Measurements from ENCODE around the gene DNAJC5.

DNA sequence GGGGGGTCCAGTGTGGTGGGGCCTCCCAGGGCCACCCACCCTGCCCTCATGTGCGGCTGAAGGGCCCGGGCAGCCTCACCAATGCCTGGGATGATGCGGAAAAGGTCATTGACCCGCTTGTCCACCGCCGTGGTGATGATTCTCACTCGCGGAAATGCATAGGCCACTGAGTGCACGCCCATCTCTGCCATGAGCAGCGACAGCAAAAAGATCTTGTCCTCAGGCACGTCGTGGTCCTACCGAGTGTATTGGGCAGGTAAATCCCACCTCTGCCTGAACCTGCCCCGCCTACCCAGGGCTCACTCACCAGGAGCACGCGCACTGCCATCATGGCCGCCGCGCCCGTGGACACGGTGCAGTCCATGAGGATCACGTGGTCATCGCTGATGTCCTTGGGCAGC is 45.1 kb downstream of the DNAJC5 start:
- TF ChIP-seq POLR2A (IDR thresholded peaks at IDR 0.05): no peak
- TF ChIP-seq CTCF (IDR thresholded peaks at IDR 0.05): no peak
